PC-9 (cell line): ENCODE results near the gene PTPN21. TPM values are rescaled to one million over a fixed set of nuclear protein-coding genes. Genes with fewer than 3 reads are reported as not detected.

ENCODE experiments used
- BruUV-seq: library from RNA; stranded (reverse); fragments of 400-500 nt; replicated peaks from 2 replicates; lab custom pipeline; 2021; lab: Mats Ljungman, UMichigan
- CTCF ChIA-PET: fragments of 300-600 bp; sonication (Branson Sonifier 250); formaldehyde crosslinking; loops from one replicate; lab custom pipeline; 2022; ENCODE audit warnings: antibody characterized with exemption; lab: Charles Lee
- POLR2A ChIA-PET: fragments of 300-600 bp; sonication (Branson Sonifier 250); formaldehyde crosslinking; loops from one replicate; lab custom pipeline; 2022; ENCODE audit warnings: antibody characterized with exemption; ENCODE audit not compliant: unreplicated experiment; lab: Charles Lee
- DNase-seq, 2 experiments: peaks; one replicate each; pipeline versions ENCODE4 v3.0.0 to v3.0.0-alpha.2; 2015 to 2022; ENCODE audit warnings: mixed read lengths in 1 of 2
- H2AFZ ChIP-seq: fragments of 200-600 bp; sonication (generic); 2 replicates; pipeline ENCODE4 v1.8.1; 2017; ENCODE audit warnings: antibody characterized with exemption
- H3F3A ChIP-seq: fragments of 200-600 bp; sonication (generic); 2 replicates; pipeline ENCODE4 v1.8.1; 2017; ENCODE audit warnings: antibody characterized with exemption, mild to moderate bottlenecking, low read depth; ENCODE audit not compliant: insufficient read depth
- H3K27ac ChIP-seq: fragments of 200-600 bp; sonication (generic); 2 replicates; pipeline ENCODE4 v1.6.1; 2016; ENCODE audit warnings: mixed run types
- H3K27me3 ChIP-seq: fragments of 200-600 bp; sonication (generic); 2 replicates; pipeline ENCODE4 v1.6.1; 2016; ENCODE audit warnings: low read depth, mixed run types; ENCODE audit not compliant: insufficient read depth
- H3K36me3 ChIP-seq: fragments of 200-600 bp; sonication (generic); 2 replicates; pipeline ENCODE4 v1.6.1; 2016; ENCODE audit warnings: low read depth, mixed run types
- H3K4me1 ChIP-seq: fragments of 200-600 bp; sonication (generic); replicated peaks from 2 replicates; pipeline ENCODE4 v1.6.1; 2016; ENCODE audit warnings: mixed run types; ENCODE audit not compliant: insufficient read depth
- H3K4me2 ChIP-seq: fragments of 200-600 bp; sonication (generic); 2 replicates; pipeline ENCODE4 v1.6.1; 2017; ENCODE audit warnings: mixed run types
- H3K4me3 ChIP-seq: fragments of 200-600 bp; sonication (generic); 2 replicates; pipeline ENCODE4 v1.6.1; 2016; ENCODE audit warnings: mixed run types
- H3K79me2 ChIP-seq: fragments of 200-600 bp; sonication (generic); 2 replicates; pipeline ENCODE4 v1.6.1; 2017; ENCODE audit warnings: low read depth, mixed run types
- H3K9me2 ChIP-seq: fragments of 200-600 bp; sonication (generic); 2 replicates; pipeline ENCODE4 v1.8.1; 2017; ENCODE audit warnings: mild to moderate bottlenecking; ENCODE audit not compliant: insufficient read depth
- H3K9me3 ChIP-seq: fragments of 200-600 bp; sonication (generic); 2 replicates; pipeline ENCODE4 v1.8.1; 2016; ENCODE audit warnings: low read depth; ENCODE audit not compliant: insufficient read depth
- H4K20me1 ChIP-seq: fragments of 200-600 bp; sonication (generic); 2 replicates; pipeline ENCODE4 v1.8.1; 2017; ENCODE audit not compliant: insufficient read depth
- CTCF ChIP-seq: fragments of 200-600 bp; sonication (generic); conservative IDR thresholded peaks from 2 replicates; pipeline ENCODE4 v1.6.1; 2017; ENCODE audit warnings: mixed run types, antibody characterized with exemption, mild to moderate bottlenecking, moderate library complexity
- EZH2 ChIP-seq: fragments of 200-600 bp; sonication (generic); IDR thresholded peaks from 2 replicates; pipeline ENCODE4 v1.8.0; 2017; ENCODE audit warnings: antibody characterized with exemption, low read depth
- intact Hi-C: fragments of 100-400 bp; cut with micrococcal nuclease; formaldehyde crosslinking; loops from one replicate; pipeline ENCODE4 v1.10.0; 2022; ENCODE audit not compliant: unreplicated experiment
- total RNA-seq: library from RNA; stranded (reverse); gene quantifications from 2 replicates; pipeline ENCODE4 v1.2.3, GENCODE V29; 2021

PTPN21 gene
- total RNA-seq, 1 experiment from 2014 or later: 4.0 TPM

GRCh38 chr14:88492272-88493089, 62.3 kb downstream of the PTPN21 start:
- H3K4me3 ChIP-seq: no peak overlapping the region
- TF ChIP-seq EZH2: no peak
- peak; percentile 79 for TF ChIP-seq CTCF
- no peak overlapping the region for H3K4me2 ChIP-seq
- no peaks in the 10 kb centered on the region for H3K27me3 ChIP-seq
- no peak overlapping the region for H3K27ac ChIP-seq
- peak in 1 of 2 experiments; percentile 19 for DNase-seq
- no peaks in the 10 kb centered on the region for H3K9me3 ChIP-seq
- intact Hi-C loops: loop anchor here (5.0 kb wide), 1 partner anchor 70 kb away; the partner anchor contains the start of gene ZC3H14
- H4K20me1 ChIP-seq: no peaks in the 10 kb centered on the region
- H3K36me3 ChIP-seq: no peaks in the 10 kb centered on the region
- no peaks in the 10 kb centered on the region for H3K4me1 ChIP-seq
- ChIA-PET CTCF (no interaction called here), POLR2A (no interaction called here)
- no peaks in the 10 kb centered on the region for H3F3A ChIP-seq
- H3K9me2 ChIP-seq: no peaks in the 10 kb centered on the region
- H2AFZ ChIP-seq: no peak overlapping the region
- no peaks in the 10 kb centered on the region for H3K79me2 ChIP-seq
- no TSS peak for BruUV-seq

DNA sequence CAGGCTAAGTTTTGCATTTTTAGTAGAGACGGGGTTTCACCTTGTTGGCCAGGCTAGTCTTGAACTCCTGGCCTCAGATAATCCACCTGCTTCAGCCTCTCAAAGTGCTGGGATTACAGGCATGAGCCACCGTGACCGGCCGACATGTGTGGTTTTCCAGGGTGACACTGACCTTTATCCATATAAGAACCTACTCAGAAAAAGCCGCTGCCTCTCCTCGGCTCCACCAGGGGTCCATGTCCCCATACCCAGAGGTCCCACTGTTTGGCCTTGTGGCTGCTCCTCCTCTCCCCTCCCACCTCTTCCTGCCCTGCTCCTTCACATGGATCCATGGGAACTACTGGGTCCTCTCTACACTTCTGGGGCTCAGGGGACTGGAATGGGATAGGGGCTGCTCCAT, 64.6 kb downstream of the PTPN21 start:
- BruUV-seq: no TSS peak
- Histone ChIP-seq H3F3A (no peaks in the 10 kb centered on the region), H3K4me3 (no peak overlapping the region), H3K79me2 (no peaks in the 10 kb centered on the region), H3K9me2 (no peaks in the 10 kb centered on the region), H3K9me3 (no peaks in the 10 kb centered on the region), H3K4me1 (no peaks in the 10 kb centered on the region), H3K27ac (no peak overlapping the region), H2AFZ (no peak overlapping the region), H3K4me2 (no peak overlapping the region), H4K20me1 (no peaks in the 10 kb centered on the region), H3K27me3 (no peaks in the 10 kb centered on the region), H3K36me3 (no peaks in the 10 kb centered on the region)
- intact Hi-C loops: loop anchor here (5.0 kb wide), 1 partner anchor 72 kb away; the partner anchor contains the start of gene ZC3H14
- ChIA-PET POLR2A (no interaction called here), CTCF (no interaction called here)
- no peak for DNase-seq
- TF ChIP-seq CTCF (no peak), EZH2 (no peak)

DNA sequence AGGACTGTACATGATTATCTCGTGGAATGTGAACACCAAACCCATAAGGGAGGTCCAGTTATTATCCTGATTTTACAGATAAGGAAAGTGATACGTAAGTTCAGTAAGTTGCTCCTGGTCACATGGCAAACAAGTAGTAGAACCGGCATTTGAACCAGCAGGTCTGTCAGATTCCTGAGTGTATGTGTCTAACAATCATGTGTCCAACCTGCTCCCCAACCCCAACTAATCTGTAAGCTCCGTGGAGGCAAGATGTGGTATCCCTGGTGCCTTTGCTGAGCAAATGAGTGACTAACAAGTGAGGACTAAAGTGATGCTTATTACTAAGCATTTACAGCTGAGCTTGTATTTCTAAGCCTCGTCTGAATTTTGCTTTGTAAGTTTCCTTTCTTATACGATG, 65.9 kb downstream of the PTPN21 start:
- Histone ChIP-seq H2AFZ (no peak overlapping the region), H3K27ac (no peak overlapping the region), H3K9me2 (no peaks in the 10 kb centered on the region), H3K4me2 (no peak overlapping the region), H3K79me2 (no peaks in the 10 kb centered on the region), H3K4me3 (no peak overlapping the region), H3F3A (no peaks in the 10 kb centered on the region), H3K9me3 (no peaks in the 10 kb centered on the region), H3K36me3 (no peaks in the 10 kb centered on the region), H3K27me3 (no peaks in the 10 kb centered on the region), H3K4me1 (no peaks in the 10 kb centered on the region), H4K20me1 (no peaks in the 10 kb centered on the region)
- TF ChIP-seq CTCF: no peak
- no peak for TF ChIP-seq EZH2
- no peak for DNase-seq
- ChIA-PET POLR2A (no interaction called here), CTCF (no interaction called here)
- BruUV-seq: no TSS peak
- intact Hi-C loops: no loop called here
